Measurements from ENCODE around the gene PIK3CD. TPM values are rescaled to one million over a fixed set of nuclear protein-coding genes. Genes with fewer than 3 reads are reported as not detected.

The PIK3CD gene
- total and polyA plus RNA-seq, 11 donors, result 1.9 to 18.8 (median 4.0) TPM

DNA sequence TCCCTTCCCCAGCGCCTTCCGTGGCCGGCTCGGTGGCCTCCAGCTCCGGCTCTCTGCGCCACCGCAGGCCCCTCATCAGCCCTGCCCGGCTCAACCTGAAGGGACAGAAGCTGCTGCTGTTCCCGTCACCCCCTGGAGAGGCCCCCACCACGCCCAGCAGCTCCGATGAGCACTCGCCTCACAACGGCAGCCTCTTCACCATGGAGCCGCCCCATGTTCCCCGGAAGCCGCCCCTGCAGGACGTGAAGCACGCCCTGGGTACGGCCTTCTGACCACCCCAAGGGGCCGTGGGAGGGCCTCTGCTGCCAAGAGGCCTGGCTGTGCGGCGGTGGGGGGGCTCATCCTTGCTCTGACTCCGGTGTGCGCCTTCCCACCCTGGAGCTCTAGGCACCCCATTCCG lies 41.0 kb upstream of the PIK3CD start:
- intact Hi-C loops (cut with DNase I), result no loop called here
- Histone ChIP-seq H3K36me3 (peaks cover 0 to 60% (median 47%) of the 10 kb centered on the region in 9 donors), H3K27me3 (no peaks in the 10 kb centered on the region), H3K27ac (no peak overlapping the region), H3K4me1 (peaks cover 0 to 25% (median 0%) of the 10 kb centered on the region in 12 donors), H3K9me3 (no peaks in the 10 kb centered on the region), H3K4me3 (no peak overlapping the region)
- ATAC-seq, result no peak
- no peak for TF ChIP-seq POLR2A (IDR thresholded peaks at IDR 0.05)
- TF ChIP-seq, protein P1, sequence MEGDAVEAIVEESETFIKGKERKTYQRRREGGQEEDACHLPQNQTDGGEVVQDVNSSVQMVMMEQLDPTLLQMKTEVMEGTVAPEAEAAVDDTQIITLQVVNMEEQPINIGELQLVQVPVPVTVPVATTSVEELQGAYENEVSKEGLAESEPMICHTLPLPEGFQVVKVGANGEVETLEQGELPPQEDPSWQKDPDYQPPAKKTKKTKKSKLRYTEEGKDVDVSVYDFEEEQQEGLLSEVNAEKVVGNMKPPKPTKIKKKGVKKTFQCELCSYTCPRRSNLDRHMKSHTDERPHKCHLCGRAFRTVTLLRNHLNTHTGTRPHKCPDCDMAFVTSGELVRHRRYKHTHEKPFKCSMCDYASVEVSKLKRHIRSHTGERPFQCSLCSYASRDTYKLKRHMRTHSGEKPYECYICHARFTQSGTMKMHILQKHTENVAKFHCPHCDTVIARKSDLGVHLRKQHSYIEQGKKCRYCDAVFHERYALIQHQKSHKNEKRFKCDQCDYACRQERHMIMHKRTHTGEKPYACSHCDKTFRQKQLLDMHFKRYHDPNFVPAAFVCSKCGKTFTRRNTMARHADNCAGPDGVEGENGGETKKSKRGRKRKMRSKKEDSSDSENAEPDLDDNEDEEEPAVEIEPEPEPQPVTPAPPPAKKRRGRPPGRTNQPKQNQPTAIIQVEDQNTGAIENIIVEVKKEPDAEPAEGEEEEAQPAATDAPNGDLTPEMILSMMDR (IDR thresholded peaks at IDR 0.05), result no peak
- peak in 1 of 5 donors; percentile 10 for DNase-seq
- WGBS, 4 donors, result 89 to 93% (median 91%) methylated on average over 20 to 25 of the region's 25 CpGs

DNA sequence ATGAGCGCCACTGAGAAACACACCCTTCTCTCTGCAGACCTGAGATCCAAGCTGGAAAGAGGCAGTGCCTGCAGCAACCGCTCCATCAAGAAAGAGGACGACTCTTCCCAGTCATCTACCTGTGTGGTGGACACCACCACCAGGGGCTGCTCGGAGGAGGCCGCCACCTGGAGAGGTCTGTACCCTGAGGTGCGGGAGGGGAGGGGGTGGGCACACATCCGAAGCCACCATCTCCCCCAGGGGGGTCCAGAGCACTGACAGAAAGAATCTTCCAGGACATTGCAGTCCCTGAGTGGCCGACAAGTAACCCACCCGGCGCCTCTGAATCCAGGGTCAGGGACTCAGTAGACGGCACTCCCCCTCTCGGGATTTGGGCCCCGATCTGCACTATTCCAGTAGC lies 39.8 kb upstream of the PIK3CD start:
- no peak for TF ChIP-seq POLR2A (IDR thresholded peaks at IDR 0.05)
- TF ChIP-seq, protein P1 (IDR thresholded peaks at IDR 0.05), result no peak
- intact Hi-C loops (cut with DNase I), result no loop called here
- 82 to 88% (median 87%) methylated on average over 7 to 13 of the region's 13 CpGs for WGBS, 4 donors
- no peak overlapping the region for H3K4me3 ChIP-seq
- ATAC-seq, result no peak
- peaks cover 0 to 18% (median 0%) of the 10 kb centered on the region in 12 donors for H3K4me1 ChIP-seq
- peak in 1 of 5 donors; percentile 11 for DNase-seq
- H3K27ac ChIP-seq, result no peak overlapping the region
- no peaks in the 10 kb centered on the region for H3K9me3 ChIP-seq
- H3K27me3 ChIP-seq, result no peaks in the 10 kb centered on the region
- peaks cover 0 to 60% (median 47%) of the 10 kb centered on the region in 9 donors for H3K36me3 ChIP-seq

DNA sequence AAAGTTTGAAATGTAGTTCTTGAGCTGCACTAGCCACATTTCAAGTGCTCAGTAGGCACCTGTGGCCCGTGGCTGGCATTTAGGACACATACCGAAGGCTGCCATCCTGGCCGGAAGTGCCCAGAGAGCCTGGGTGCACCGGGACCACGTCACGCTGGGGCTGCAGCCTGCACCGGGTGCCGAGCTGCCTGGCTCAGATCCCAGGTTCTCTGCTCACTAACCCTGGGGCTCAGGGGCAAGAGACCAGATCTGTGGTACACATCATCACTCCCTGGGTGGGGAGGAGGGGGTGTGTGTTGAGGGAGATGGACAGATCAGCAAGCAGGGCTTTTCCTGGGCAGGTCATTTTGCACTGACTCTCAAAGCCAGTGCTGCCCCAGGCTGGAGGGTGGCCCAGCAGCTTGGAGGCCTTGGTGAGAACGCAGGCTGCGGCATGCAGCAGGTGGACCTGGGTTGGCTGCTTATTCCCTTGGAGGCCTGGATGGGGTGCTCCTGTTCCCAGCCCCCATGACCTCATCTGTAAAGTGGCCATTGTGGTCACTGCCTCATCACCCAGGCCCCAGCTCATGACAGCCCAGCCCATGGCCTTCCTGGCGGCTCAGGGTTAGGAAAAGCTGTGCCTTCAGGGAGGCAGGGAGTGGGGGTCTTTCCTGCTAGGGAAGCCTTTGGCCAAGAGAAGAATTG lies 39.2 kb upstream of the PIK3CD start:
- WGBS, 4 donors, result 64 to 85% (median 81%) methylated on average over 7 to 11 of the region's 11 CpGs
- no peaks in the 10 kb centered on the region for H3K27me3 ChIP-seq
- no peak overlapping the region for H3K27ac ChIP-seq
- no peaks in the 10 kb centered on the region for H3K9me3 ChIP-seq
- H3K4me1 ChIP-seq, result peaks cover 0 to 14% (median 0%) of the 10 kb centered on the region in 12 donors
- intact Hi-C loops (cut with DNase I), result no loop called here
- TF ChIP-seq, protein P1 (IDR thresholded peaks at IDR 0.05), result no peak
- no peak for TF ChIP-seq POLR2A (IDR thresholded peaks at IDR 0.05)
- no peak overlapping the region for H3K4me3 ChIP-seq
- no peak for ATAC-seq
- H3K36me3 ChIP-seq, result peaks cover 0 to 59% (median 47%) of the 10 kb centered on the region in 9 donors
- DNase-seq, result peak in 1 of 5 donors; percentile 11

DNA sequence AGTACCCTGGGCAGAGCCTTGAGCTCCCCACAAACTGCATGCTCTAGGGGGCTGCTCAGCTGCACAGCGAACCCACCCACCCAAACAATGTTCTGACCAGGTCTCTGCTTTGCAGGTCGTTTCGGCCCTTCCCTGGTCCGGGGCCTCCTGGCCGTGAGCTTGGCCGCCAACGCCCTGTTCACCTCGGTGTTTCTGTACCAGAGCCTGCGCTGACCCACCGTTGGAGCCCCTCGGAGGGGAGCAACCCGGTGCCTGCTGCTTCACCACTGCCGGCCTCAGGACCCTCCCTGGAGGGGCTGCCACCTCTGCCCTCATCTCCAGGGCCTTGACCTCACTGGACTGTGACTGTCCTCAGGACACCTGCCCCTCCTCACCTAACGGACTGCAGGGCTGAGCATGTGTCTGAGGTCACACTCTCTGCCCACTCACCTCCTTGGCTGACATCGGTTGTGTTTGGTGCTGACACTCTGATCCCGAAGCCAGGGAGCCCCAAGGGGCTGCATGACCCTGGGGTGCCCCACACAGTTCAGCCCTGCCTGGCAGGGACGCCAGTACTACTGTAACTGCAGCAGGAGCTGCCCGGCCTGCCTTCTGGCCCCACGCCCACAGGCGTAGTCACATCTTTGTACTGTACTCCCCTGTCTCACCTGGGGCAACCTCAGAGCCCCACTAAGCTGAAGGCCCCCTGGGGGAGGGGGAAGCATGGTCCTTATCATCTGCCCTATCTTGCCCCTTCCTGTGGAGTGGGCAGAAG lies 38.5 kb upstream of the PIK3CD start:
- Histone ChIP-seq H3K36me3 (peaks cover 0 to 53% (median 42%) of the 10 kb centered on the region in 9 donors), H3K9me3 (no peaks in the 10 kb centered on the region), H3K4me1 (peaks cover 0 to 11% (median 0%) of the 10 kb centered on the region in 12 donors), H3K27ac (no peak overlapping the region), H3K4me3 (no peak overlapping the region), H3K27me3 (no peaks in the 10 kb centered on the region)
- DNase-seq, result no peak
- no peak for TF ChIP-seq POLR2A (IDR thresholded peaks at IDR 0.05)
- TF ChIP-seq, protein P1 (IDR thresholded peaks at IDR 0.05), result no peak
- WGBS, 4 donors, result 89 to 97% (median 93%) methylated on average over 18 to 20 of the region's 20 CpGs
- no peak for ATAC-seq
- intact Hi-C loops (cut with DNase I), result no loop called here
